Measurements from ENCODE around the gene EDA.

EDA gene

DNA sequence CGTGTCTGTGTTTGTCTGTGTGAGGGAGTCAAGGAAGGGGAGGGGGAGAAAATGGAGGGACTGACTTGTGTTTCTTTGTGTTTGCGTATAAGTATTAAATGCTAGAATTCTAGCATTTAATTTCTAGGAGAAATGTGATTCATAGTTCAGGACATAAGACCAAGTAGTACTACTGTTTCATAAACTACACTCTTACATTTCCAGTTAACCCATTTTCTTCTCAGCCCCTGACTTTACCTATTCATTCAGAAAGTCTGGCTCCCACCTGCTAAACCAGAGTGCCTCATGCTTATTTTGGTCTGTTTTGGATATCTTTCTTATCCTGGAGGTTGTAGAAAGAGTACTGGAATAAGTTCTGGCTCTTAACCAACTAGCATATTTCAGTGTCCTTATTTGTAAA lies 14.2 kb downstream of the EDA start:
- Histone ChIP-seq H3K4me1 (ENCODE audit: insufficient read depth, low read length) (no peaks in the 10 kb centered on the region), H3K9ac (ENCODE audit: low read depth, low read length) (no peak overlapping the region), H3K9me3 (ENCODE audit: control insufficient read depth, insufficient read depth, low read length) (no peaks in the 10 kb centered on the region), H3K36me3 (ENCODE audit: insufficient read depth, low read length) (no peaks in the 10 kb centered on the region)

DNA sequence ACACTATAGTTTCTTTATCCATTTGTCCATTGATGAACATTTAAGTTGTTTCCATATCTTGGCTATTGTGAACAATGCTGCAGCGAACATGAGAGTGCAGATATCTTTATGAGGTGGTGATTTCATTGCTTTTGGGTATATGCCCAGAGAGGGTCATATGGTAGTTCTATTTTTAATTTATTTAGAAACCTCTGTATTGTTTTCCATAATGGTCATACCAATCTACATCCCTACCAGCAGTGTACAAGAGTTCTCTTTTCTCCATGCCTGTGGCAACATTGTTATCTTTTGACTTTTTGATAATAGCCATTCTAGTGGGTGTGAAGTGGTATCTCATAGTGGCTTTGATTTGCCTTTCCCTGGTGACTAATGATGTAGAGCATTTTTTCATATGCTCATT lies 48.8 kb downstream of the EDA start:
- Histone ChIP-seq H3K9ac (ENCODE audit: low read depth, low read length) (no peak overlapping the region), H3K4me1 (ENCODE audit: insufficient read depth, low read length) (peaks cover 5% of the 10 kb centered on the region; the same call in 1 of the 2 replicates), H3K9me3 (ENCODE audit: control insufficient read depth, insufficient read depth, low read length) (peaks cover 26% of the 10 kb centered on the region; the same call in 1 of the 2 replicates), H3K36me3 (ENCODE audit: insufficient read depth, low read length) (no peaks in the 10 kb centered on the region)

DNA sequence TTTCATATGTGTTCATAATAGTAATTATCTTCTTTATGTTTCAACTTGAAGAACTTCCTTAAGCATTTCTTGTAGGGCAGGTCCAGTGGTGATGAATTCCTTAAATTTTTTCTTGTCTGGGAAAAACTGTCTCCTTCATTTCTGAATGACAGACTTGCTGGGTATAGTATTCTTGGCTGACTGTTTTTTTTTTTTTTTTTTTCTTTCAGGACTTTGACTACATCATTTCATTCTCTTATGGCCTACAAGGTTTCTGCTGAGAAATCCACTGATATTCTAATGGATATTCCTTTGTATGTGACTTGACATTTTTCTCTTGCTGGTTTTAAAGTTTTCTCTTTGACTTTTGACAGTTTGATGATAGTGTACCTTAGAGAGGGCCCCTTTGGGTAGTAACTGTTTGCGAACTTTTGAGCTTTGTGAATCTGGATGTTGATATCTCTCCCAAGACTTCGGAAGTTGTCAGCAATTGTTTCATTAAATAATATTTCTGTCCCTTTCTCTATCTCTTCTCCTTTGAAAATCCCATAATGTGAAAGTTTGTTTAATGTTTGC lies 54.2 kb downstream of the EDA start:
- H3K9me3 ChIP-seq (ENCODE audit: control insufficient read depth, insufficient read depth, low read length) = peaks cover 22% of the 10 kb centered on the region
- no peaks in the 10 kb centered on the region; the same call in 1 of the 2 replicates for H3K36me3 ChIP-seq (ENCODE audit: insufficient read depth, low read length)
- no peaks in the 10 kb centered on the region for H3K4me1 ChIP-seq (ENCODE audit: insufficient read depth, low read length)
- no peak overlapping the region for H3K9ac ChIP-seq (ENCODE audit: low read depth, low read length)

DNA sequence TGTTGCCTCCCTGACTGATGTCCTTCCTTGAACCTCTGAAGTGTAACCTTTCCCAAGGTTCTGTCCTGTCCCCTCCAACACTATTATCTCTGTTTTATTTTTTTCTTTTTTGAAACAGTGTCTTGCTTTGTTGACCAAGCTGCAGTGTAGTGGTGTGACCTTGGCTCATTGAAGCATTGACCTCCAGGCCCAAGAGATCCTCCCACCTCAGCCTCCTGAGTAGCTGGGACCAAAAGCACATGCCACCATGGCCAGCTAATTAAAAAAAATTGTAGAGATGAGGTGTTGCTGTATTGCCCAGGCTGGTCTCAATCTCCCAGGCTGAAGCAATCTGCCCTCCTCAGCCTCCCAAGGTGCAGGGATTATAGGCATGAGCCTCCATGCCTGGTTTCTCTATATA lies 59.0 kb downstream of the EDA start:
- Histone ChIP-seq H3K4me1 (ENCODE audit: insufficient read depth, low read length) (no peaks in the 10 kb centered on the region), H3K9ac (ENCODE audit: low read depth, low read length) (no peak overlapping the region), H3K36me3 (ENCODE audit: insufficient read depth, low read length) (no peaks in the 10 kb centered on the region; the same call in 1 of the 2 replicates), H3K9me3 (ENCODE audit: control insufficient read depth, insufficient read depth, low read length) (peaks cover 7% of the 10 kb centered on the region)

DNA sequence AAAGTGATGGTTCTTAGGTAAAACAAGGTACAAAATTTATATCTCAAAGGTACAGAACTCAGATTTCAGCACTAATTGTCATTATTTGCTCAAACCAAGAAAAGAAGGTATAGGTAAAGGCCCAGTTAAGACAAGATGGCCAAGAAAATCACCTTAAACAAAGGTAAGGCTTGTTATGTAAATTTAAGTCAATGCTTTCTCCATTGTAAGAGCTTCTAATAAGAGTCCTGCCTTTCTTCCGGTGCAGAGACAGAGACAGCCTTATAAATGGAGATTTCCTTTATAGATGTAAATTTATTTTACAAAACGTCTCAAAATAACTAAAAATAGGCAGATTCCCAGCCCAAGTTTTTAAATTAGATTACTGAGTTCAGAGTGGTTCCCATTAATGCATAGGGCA lies 89.9 kb downstream of the EDA start:
- Histone ChIP-seq H3K9me3 (ENCODE audit: control insufficient read depth, insufficient read depth, low read length) (no peaks in the 10 kb centered on the region), H3K4me1 (ENCODE audit: insufficient read depth, low read length) (peaks cover 10% of the 10 kb centered on the region), H3K9ac (ENCODE audit: low read depth, low read length) (no peak overlapping the region), H3K36me3 (ENCODE audit: insufficient read depth, low read length) (no peaks in the 10 kb centered on the region)

DNA sequence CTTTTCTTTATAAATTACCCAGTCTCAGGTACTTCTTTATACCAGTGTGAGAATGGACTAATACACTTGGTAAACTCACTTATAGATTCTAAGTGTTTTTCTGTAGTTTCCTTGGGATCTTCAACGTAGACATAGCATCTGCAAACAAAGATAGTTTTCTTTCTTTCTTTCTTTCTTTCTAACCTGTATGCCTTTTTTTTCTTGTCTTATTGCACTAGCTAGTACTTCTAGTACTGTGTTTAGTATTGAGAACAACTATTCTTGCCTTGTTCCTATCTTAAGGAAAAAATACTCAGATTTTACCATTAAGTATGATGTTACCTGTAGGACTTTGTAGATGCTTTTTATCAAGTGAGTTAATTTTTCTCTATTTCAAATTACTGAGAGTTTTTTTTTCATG lies 102.2 kb downstream of the EDA start:
- H3K4me1 ChIP-seq (ENCODE audit: insufficient read depth, low read length) = no peaks in the 10 kb centered on the region
- H3K9ac ChIP-seq (ENCODE audit: low read depth, low read length) = no peak overlapping the region
- H3K9me3 ChIP-seq (ENCODE audit: control insufficient read depth, insufficient read depth, low read length) = peaks cover 8% of the 10 kb centered on the region
- no peaks in the 10 kb centered on the region for H3K36me3 ChIP-seq (ENCODE audit: insufficient read depth, low read length)

DNA sequence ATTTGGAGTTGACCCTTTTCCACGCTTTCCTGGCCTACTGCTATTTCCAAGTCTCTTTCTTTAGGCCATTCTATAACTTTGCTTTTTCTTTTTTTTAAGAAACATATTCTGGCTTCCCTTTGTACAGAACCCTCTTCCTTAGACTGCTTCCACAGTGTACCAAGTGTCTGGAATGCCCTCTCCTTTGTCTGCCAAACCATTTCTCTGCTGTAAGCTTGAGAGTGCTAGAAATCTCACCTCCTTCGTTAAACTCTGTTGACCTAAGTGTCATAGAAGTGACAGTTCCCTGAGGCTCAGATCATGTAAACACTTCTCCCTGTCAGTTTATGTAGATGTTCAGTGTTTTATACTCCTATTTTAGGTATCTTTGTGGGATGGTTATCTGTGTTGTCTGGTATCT lies 108.4 kb downstream of the EDA start:
- Histone ChIP-seq H3K36me3 (ENCODE audit: insufficient read depth, low read length) (no peaks in the 10 kb centered on the region), H3K4me1 (ENCODE audit: insufficient read depth, low read length) (no peaks in the 10 kb centered on the region), H3K9ac (ENCODE audit: low read depth, low read length) (no peak overlapping the region), H3K9me3 (ENCODE audit: control insufficient read depth, insufficient read depth, low read length) (no peaks in the 10 kb centered on the region; the same call in none of the 2 replicates)

DNA sequence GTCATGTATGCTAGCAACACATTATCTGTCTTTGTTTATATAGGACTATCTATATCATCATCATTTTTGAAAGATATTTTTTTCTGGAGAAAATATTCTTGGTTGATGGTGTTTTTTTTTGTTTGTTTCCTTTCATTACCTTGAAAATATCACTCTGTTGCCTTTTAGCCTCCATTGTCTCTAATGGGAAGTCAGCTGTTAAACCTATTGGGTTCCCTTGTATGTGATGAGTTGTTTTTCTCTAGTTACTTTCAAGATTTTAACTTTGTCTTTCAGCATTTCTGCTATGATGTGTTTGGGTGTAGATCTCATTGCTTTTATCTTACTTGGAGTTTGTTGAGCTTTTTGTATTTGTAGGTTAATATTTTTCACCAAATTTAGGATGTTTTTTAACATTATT lies 124.4 kb downstream of the EDA start:
- Histone ChIP-seq H3K4me1 (ENCODE audit: insufficient read depth, low read length) (no peaks in the 10 kb centered on the region), H3K9ac (ENCODE audit: low read depth, low read length) (no peak overlapping the region), H3K9me3 (ENCODE audit: control insufficient read depth, insufficient read depth, low read length) (no peaks in the 10 kb centered on the region; the same call in none of the 2 replicates), H3K36me3 (ENCODE audit: insufficient read depth, low read length) (no peaks in the 10 kb centered on the region)

DNA sequence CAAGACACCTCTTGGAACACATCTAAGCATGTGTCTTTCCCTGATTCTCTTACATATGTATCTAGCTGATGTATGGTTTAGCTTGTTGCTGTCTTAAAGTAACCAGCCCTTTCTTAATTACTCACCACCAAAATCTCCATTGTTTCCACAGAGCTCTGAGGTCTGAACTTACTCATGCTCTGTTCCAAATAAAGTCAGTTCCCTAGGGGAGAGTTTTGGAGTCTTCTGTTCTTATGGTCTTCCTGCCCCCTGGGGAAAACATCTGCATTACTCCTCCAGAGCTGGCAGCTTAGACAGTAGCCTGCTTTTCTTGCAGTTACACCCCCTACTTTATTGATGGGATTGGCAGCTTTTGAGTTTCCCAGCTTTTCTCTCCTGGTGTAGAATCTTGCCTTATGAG lies 125.8 kb downstream of the EDA start:
- Histone ChIP-seq H3K9ac (ENCODE audit: low read depth, low read length) (no peak overlapping the region), H3K4me1 (ENCODE audit: insufficient read depth, low read length) (no peaks in the 10 kb centered on the region), H3K36me3 (ENCODE audit: insufficient read depth, low read length) (no peaks in the 10 kb centered on the region), H3K9me3 (ENCODE audit: control insufficient read depth, insufficient read depth, low read length) (no peaks in the 10 kb centered on the region; the same call in none of the 2 replicates)

DNA sequence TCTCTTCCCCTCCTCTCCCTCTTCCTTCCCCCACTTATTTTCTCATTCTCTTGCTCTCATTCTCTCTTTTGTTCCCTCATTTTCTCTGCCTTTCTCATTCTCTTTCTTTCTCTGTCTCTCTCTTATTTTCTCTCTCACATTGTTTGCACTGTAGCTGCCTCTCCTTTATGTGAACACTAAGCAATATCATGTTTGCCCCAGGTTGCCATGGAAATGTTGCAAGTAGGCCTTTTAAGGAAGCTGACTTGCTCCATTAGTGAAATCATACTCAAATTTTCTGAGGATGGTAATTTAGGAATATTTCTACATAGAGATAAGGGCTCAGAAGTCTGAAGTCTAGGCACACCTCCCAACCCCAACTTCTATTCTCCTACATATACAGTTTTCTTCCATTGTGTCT lies 130.1 kb downstream of the EDA start:
- no peaks in the 10 kb centered on the region for H3K36me3 ChIP-seq (ENCODE audit: insufficient read depth, low read length)
- H3K9me3 ChIP-seq (ENCODE audit: control insufficient read depth, insufficient read depth, low read length) = no peaks in the 10 kb centered on the region
- H3K4me1 ChIP-seq (ENCODE audit: insufficient read depth, low read length) = no peaks in the 10 kb centered on the region
- H3K9ac ChIP-seq (ENCODE audit: low read depth, low read length) = no peak overlapping the region

DNA sequence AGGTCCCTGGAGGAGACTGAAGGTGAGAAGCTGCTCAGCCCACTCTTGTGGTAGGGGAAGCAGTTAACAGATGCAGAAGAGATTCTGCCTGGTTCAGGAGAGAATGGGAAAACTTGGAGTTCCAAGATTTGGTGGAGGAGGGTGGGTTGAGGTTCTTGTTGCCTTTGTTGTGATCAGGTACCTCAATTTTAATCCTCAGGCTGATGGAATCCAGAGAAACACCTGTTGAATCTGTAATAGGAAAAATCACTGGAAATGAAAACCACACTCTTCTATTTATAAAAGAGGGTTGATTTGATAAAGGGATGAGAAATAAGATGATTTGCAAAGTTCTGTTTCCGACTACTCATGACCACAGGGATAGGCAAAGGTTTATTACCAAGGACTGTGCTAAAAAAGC lies 132.1 kb downstream of the EDA start:
- H3K9me3 ChIP-seq (ENCODE audit: control insufficient read depth, insufficient read depth, low read length) = no peaks in the 10 kb centered on the region
- H3K4me1 ChIP-seq (ENCODE audit: insufficient read depth, low read length) = no peaks in the 10 kb centered on the region
- no peak overlapping the region for H3K9ac ChIP-seq (ENCODE audit: low read depth, low read length)
- H3K36me3 ChIP-seq (ENCODE audit: insufficient read depth, low read length) = no peaks in the 10 kb centered on the region

DNA sequence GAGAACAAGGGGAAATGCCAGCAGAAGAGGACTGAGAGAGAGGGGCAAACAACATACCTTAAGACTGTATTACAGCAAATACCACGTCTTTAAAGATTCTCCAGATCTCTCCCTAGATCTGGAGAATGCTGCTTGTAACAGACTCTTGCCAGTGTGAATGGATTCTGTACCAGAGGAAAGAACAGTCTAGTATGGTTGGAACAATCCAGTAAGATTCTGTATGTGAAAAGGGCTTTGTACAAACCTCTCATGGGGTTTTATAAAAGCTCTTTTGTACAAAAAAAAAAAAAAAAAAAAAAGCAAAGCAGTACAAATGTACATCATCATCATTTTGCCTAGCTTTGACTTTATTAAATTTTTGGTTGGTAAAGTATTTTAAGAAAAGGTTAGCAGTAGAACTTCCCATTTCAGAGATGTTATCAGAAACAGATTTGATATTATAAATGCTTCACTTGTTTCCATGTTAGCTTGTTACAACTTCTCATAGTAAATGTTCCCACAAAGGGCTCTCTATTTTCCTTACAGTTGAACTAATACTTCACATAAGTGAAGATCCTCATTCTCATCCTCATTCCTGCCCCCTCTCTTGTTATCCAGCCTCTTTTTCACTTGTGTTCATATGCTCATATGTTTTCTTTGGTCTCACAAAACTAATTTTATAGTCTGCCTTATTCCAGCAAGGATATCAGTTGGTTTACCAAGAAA lies 144.2 kb downstream of the EDA start:
- Histone ChIP-seq H3K9me3 (ENCODE audit: control insufficient read depth, insufficient read depth, low read length) (no peaks in the 10 kb centered on the region), H3K36me3 (ENCODE audit: insufficient read depth, low read length) (no peaks in the 10 kb centered on the region), H3K4me1 (ENCODE audit: insufficient read depth, low read length) (no peaks in the 10 kb centered on the region), H3K9ac (ENCODE audit: low read depth, low read length) (no peak overlapping the region)

DNA sequence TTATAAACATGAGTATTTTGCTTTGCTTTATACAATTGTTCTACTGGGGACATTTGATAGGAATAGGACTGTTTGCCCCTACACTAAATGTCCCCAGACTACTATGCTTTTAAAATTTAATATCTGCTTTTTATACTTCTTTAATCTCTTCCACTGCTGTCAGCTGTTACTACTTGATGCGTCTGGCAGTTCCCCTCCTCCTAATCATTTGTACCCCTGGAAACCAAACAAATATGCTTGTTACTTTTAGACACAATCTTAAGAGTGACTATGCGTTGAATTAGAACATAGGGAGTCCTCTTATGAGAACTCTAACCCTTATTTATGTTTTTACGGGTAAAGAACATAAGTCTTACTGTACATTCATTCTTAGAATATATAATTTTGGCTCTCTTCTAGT lies 145.7 kb downstream of the EDA start:
- Histone ChIP-seq H3K4me1 (ENCODE audit: insufficient read depth, low read length) (no peaks in the 10 kb centered on the region), H3K9me3 (ENCODE audit: control insufficient read depth, insufficient read depth, low read length) (no peaks in the 10 kb centered on the region), H3K9ac (ENCODE audit: low read depth, low read length) (no peak overlapping the region), H3K36me3 (ENCODE audit: insufficient read depth, low read length) (no peaks in the 10 kb centered on the region)

DNA sequence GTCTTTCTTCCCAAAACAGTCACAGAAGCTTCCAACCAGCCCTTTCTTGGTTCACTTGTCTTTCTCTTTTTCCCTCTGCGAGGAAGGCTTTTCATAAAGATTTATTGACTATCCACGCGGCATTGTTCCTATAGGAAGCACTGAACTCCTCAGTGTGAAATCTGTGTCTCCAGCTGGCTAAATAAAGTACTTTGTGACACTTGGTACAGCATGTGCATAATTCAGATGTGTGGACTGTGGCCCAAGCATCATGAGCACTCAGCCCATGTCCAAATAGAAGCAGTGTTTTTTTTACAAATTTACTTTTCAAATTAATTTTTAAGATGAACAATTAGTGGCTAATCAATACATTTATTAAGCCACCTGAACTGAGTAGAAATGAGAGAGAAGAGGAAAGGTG lies 146.4 kb downstream of the EDA start:
- no peaks in the 10 kb centered on the region for H3K36me3 ChIP-seq (ENCODE audit: insufficient read depth, low read length)
- no peaks in the 10 kb centered on the region for H3K4me1 ChIP-seq (ENCODE audit: insufficient read depth, low read length)
- no peaks in the 10 kb centered on the region for H3K9me3 ChIP-seq (ENCODE audit: control insufficient read depth, insufficient read depth, low read length)
- H3K9ac ChIP-seq (ENCODE audit: low read depth, low read length) = no peak overlapping the region

DNA sequence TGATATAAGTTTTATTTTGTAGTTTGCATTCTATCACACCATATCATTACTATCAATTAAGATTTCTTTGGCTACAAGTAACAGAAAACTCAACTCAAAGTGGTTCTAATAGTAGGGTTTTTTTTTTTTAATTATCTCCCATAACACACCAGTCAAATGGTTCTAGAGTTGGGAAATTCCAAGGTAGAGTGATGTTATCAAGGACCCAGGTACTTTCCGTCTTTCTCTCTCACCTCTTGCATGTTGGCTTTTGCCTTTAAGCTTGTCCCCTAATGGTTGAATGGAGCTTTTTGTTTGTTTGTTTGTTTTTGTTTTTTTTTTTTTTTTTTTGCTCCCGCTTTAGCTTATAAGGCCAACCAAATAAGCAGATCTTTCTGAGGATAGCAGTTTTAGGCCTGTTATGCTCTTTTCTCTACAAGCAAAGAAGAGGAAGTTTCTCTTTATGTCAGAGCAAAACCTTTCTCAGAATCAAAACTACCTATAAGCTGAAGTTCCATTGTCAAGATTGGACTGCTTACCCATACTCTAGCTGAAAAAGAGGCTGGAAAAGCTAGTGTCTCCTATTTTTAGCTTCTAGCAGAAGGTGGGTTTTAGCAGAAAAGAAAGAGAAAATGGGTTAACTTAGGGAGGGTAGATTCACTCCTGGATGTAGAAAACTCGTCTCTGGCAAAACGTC lies 177.5 kb downstream of the EDA start:
- no peaks in the 10 kb centered on the region; the same call in 1 of the 2 replicates for H3K9me3 ChIP-seq (ENCODE audit: control insufficient read depth, insufficient read depth, low read length)
- H3K9ac ChIP-seq (ENCODE audit: low read depth, low read length) = no peak overlapping the region
- H3K36me3 ChIP-seq (ENCODE audit: insufficient read depth, low read length) = no peaks in the 10 kb centered on the region
- H3K4me1 ChIP-seq (ENCODE audit: insufficient read depth, low read length) = 0 out of 2 replicates have a peak, but pooled peaks cover 3% of the 10 kb centered on the region

All from ES-I3 (cell line).